ENCODE data around the gene MYOT. TPM values are rescaled to one million over a fixed set of nuclear protein-coding genes. Genes with fewer than 3 reads are reported as not detected.

The MYOT gene
- total and polyA plus RNA-seq, 2 of the 4 experiments (the other 2 are of a cell fraction): not detected

- H3K9ac ChIP-seq (ENCODE audit: low read depth, low read length): no peak overlapping the region
- no peak overlapping the region for H2AK5ac ChIP-seq (ENCODE audit: low read depth, low read length)
- TF ChIP-seq RAD21 (IDR thresholded peaks at IDR 0.05; ENCODE audit: low read length): no peak
- TF ChIP-seq MAZ (IDR thresholded peaks at IDR 0.05; ENCODE audit: borderline replicate concordance, low read depth, low read length): no peak
- TF ChIP-seq CEBPB (IDR thresholded peaks at IDR 0.05; ENCODE audit: low read depth, low read length): no peak
- TF ChIP-seq FOS (IDR thresholded peaks at IDR 0.05; ENCODE audit: low read depth, low read length): no peak
- TF ChIP-seq ELK1 (IDR thresholded peaks at IDR 0.05; ENCODE audit: borderline replicate concordance, low read depth, low read length): no peak
- no peak for TF ChIP-seq RFX5 (IDR thresholded peaks at IDR 0.05; ENCODE audit: low read depth, low read length)
- no peak for TF ChIP-seq SMC3 (IDR thresholded peaks at IDR 0.05; ENCODE audit: low read depth, low read length)
- no peak for TF ChIP-seq BHLHE40 (IDR thresholded peaks at IDR 0.05; ENCODE audit: low read depth, low read length)
- TF ChIP-seq USF2 (IDR thresholded peaks at IDR 0.05; ENCODE audit: low read depth, low read length): no peak
- no peak for TF ChIP-seq CHD1 (IDR thresholded peaks at IDR 0.05; ENCODE audit: low read depth, low read length)
- TF ChIP-seq POLR2A (IDR thresholded peaks at IDR 0.05; ENCODE audit: low read depth, low read length): no peak
- TF ChIP-seq CTCF (conservative IDR thresholded peaks at IDR 0.05; ENCODE audit: low read depth, low read length): no peak
- no peak for TF ChIP-seq NFE2L2 (IDR thresholded peaks at IDR 0.05; ENCODE audit: low read depth, low read length)
- no peak for TF ChIP-seq RCOR1 (IDR thresholded peaks at IDR 0.05; ENCODE audit: insufficient replicate concordance, low read length)
- no peak for TF ChIP-seq MXI1 (IDR thresholded peaks at IDR 0.05; ENCODE audit: borderline replicate concordance, low read depth, low read length)
- TF ChIP-seq MAFK (IDR thresholded peaks at IDR 0.05; ENCODE audit: low read depth, low read length): no peak
- dilution Hi-C loops (cut with HindIII; ENCODE audit: low sequenced_read_pairs, unreplicated experiment): no loop called here
- no peak overlapping the region for H3K4me2 ChIP-seq (ENCODE audit: low read depth, low read length)
- no peak overlapping the region for H2BK20ac ChIP-seq (ENCODE audit: low read depth, low read length)
- ATAC-seq (ENCODE audit: low read depth) (no peak), DNase-seq (no peak)
- no peak overlapping the region for H2AK9ac ChIP-seq (replicated peaks; ENCODE audit: low read depth, low read length, poor library complexity)
- H2BK15ac ChIP-seq (ENCODE audit: low read depth, low read length): no peak overlapping the region
- no TSS peak for BruUV-seq (replicated peaks)
- no peak overlapping the region for H4K8ac ChIP-seq (ENCODE audit: low read depth in 2 of 2, low read length in 2 of 2)
- H4K91ac ChIP-seq (ENCODE audit: insufficient read depth, low read depth, low read length): no peak overlapping the region
- H3K4me3 ChIP-seq (ENCODE audit: insufficient read depth, low read depth, low read length): no peak overlapping the region
- no peak overlapping the region for H3K14ac ChIP-seq (replicated peaks; ENCODE audit: low read depth, low read length)
- no peaks in the 10 kb centered on the region for H3K4me1 ChIP-seq (ENCODE audit: control insufficient read depth, insufficient read depth, low read length)
- H3K9me1 ChIP-seq (ENCODE audit: insufficient read depth, low read length): no peaks in the 10 kb centered on the region
- H3K9me3 ChIP-seq (ENCODE audit: control insufficient read depth, insufficient read depth, low read length): no peaks in the 10 kb centered on the region
- no peaks in the 10 kb centered on the region for H3K36me3 ChIP-seq (ENCODE audit: control insufficient read depth, insufficient read depth, low read length)
- H3K18ac ChIP-seq (ENCODE audit: low read depth, low read length): no peak overlapping the region
- H4K20me1 ChIP-seq (ENCODE audit: insufficient read depth, low read length): no peaks in the 10 kb centered on the region
- no peak overlapping the region for H3K56ac ChIP-seq (ENCODE audit: extremely low read depth, insufficient read depth, low read length)
- no peak overlapping the region for H2BK5ac ChIP-seq (ENCODE audit: low read depth, low read length, poor library complexity, severe bottlenecking)
- ChIA-PET CTCF (no interaction called here), POLR2A (ENCODE audit: unreplicated experiment) (no interaction called here)
- intact Hi-C loops (cut with micrococcal nuclease): no loop called here
- no peak overlapping the region for H4K5ac ChIP-seq (ENCODE audit: low read depth, low read length)
- no peaks in the 10 kb centered on the region for H3K79me1 ChIP-seq (ENCODE audit: low read depth in 1 of 2, low read length in 2 of 2)
- no CpG with 5 or more reads among the region's 1 CpG for WGBS, 2 experiments (ENCODE audit: extremely low coverage in 2 of 2, insufficient read length in 1 of 2)
- in situ Hi-C loops (cut with MboI; ENCODE audit: low sequenced_read_pairs): no loop called here
- no peak overlapping the region for H3K27ac ChIP-seq (ENCODE audit: insufficient read depth, low read length)
- H2AFZ ChIP-seq (replicated peaks; ENCODE audit: low read length, poor library complexity): no peak overlapping the region
- H3K27me3 ChIP-seq (ENCODE audit: control insufficient read depth, insufficient read depth, low read length): no peaks in the 10 kb centered on the region; the same call in 1 of the 2 replicates
- no peak overlapping the region for H3K23ac ChIP-seq (ENCODE audit: low read depth, low read length)
- no peak overlapping the region for H2BK120ac ChIP-seq (ENCODE audit: low read depth, low read length)
- no peak overlapping the region for H3K4ac ChIP-seq (ENCODE audit: low read depth, low read length)
These were observed 42.5 kb upstream of the MYOT start for GRCh38 chr5:137825165-137825564.
